Measurements from ENCODE around the gene HEXB. TPM values are rescaled to one million over a fixed set of nuclear protein-coding genes. Genes with fewer than 3 reads are reported as not detected.

HEXB gene
- total and polyA plus RNA-seq, 2 of the 13 experiments (the other 11 are each of a cell fraction or from before 2014, with no cell fraction given): 100 to 104 TPM

- peak; percentile 91 for TF ChIP-seq ZFP91 (CRISPR knock-in tag; IDR thresholded peaks at IDR 0.05; ENCODE audit: borderline replicate concordance)
- TF ChIP-seq ZNF737 (CRISPR knock-in tag; IDR thresholded peaks at IDR 0.05; ENCODE audit: borderline replicate concordance): no peak
- peak; percentile 92; the same call in 1 of the 2 replicates for TF ChIP-seq ZNF232 (CRISPR knock-in tag; IDR thresholded peaks at IDR 0.05; ENCODE audit: borderline replicate concordance)
- TF ChIP-seq FOSL2 (CRISPR knock-in tag; IDR thresholded peaks at IDR 0.05): peak; percentile 70
- no peak for TF ChIP-seq ZNF30 (CRISPR knock-in tag; IDR thresholded peaks at IDR 0.05)
- peak; percentile 69; the same call in 1 of the 2 replicates for TF ChIP-seq ELF4 (CRISPR knock-in tag; IDR thresholded peaks at IDR 0.05; ENCODE audit: borderline replicate concordance)
- peak; percentile 49; the same call in 1 of the 2 replicates for TF ChIP-seq ZNF878 (CRISPR knock-in tag; IDR thresholded peaks at IDR 0.05)
- peak; percentile 99 for TF ChIP-seq KMT2A (CRISPR knock-in tag; IDR thresholded peaks at IDR 0.05)
- 0 out of 2 replicates have a peak, but pooled peaks have one; percentile 34 for TF ChIP-seq SMAD9 (CRISPR knock-in tag; IDR thresholded peaks at IDR 0.05)
- peak in 1 of 2 experiments; percentile 90; a peak in 3 of 4 replicates for TF ChIP-seq KLF16 (CRISPR knock-in tag; IDR thresholded peaks at IDR 0.05)
- no peak; the same call in 1 of the 2 replicates for TF ChIP-seq AKAP8 (CRISPR knock-in tag; IDR thresholded peaks at IDR 0.05)
- TF ChIP-seq KLF11 (CRISPR knock-in tag; IDR thresholded peaks at IDR 0.05): 0 out of 2 replicates have a peak, but pooled peaks have one; percentile 58
- TF ChIP-seq ZUFSP (CRISPR knock-in tag; IDR thresholded peaks at IDR 0.05; ENCODE audit: borderline replicate concordance): no peak
- TF ChIP-seq ZNF598 (CRISPR knock-in tag; IDR thresholded peaks at IDR 0.05; ENCODE audit: borderline replicate concordance): peak; percentile 82; the same call in 1 of the 2 replicates
- peak; percentile 78 for TF ChIP-seq HES4 (CRISPR knock-in tag; IDR thresholded peaks at IDR 0.05; ENCODE audit: borderline replicate concordance)
- TF ChIP-seq GATA4 (IDR thresholded peaks at IDR 0.05; ENCODE audit: borderline replicate concordance, low read depth): no peak
- TF ChIP-seq SRSF9 (IDR thresholded peaks at IDR 0.05; ENCODE audit: borderline replicate concordance, insufficient read depth, low read depth, low read length, poor library complexity, severe bottlenecking): no peak
- TF ChIP-seq ZNF891 (CRISPR knock-in tag; IDR thresholded peaks at IDR 0.05): peak; percentile 89
- peak; percentile 85 for TF ChIP-seq ZNF143 (CRISPR knock-in tag; IDR thresholded peaks at IDR 0.05)
- TF ChIP-seq MTA1 (CRISPR knock-in tag; IDR thresholded peaks at IDR 0.05; ENCODE audit: borderline replicate concordance): no peak; the same call in 1 of the 2 replicates
- peak; percentile 91 for TF ChIP-seq ZNF276 (CRISPR knock-in tag; IDR thresholded peaks at IDR 0.05; ENCODE audit: low read depth)
- peak; percentile 58; the same call in 1 of the 2 replicates for TF ChIP-seq ZBTB34 (CRISPR knock-in tag; IDR thresholded peaks at IDR 0.05)
- TF ChIP-seq MXD4 (CRISPR knock-in tag; IDR thresholded peaks at IDR 0.05): peak; percentile 87
These were observed 82.0 kb downstream of the HEXB start, which contains the start of the genes GFM2 and NSA2 (continued) for GRCh38 chr5:74766849-74767578.

All from HepG2 (cell line).